Endothelial cell of umbilical vein (primary cell): ENCODE results near the gene PRKD1. TPM values are rescaled to one million over a fixed set of nuclear protein-coding genes. Genes with fewer than 3 reads are reported as not detected.

ENCODE experiments used
- BruUV-seq: library from RNA; stranded (reverse); fragments of 400-500 nt; replicated peaks from 2 replicates; lab custom pipeline; 2021; lab: Mats Ljungman, UMichigan
- CTCF ChIA-PET: fragments of 300-600, 350-600 bp; sonication (Branson Sonifier 250); formaldehyde crosslinking; loops from one replicate; lab custom pipeline; 2021; ENCODE audit warnings: antibody characterized with exemption, inconsistent platforms; lab: Charles Lee
- POLR2A ChIA-PET: fragments of 300-600, 350-600 bp; sonication (Branson Sonifier 250); formaldehyde crosslinking; loops from one replicate; lab custom pipeline; 2021; ENCODE audit warnings: antibody characterized with exemption, inconsistent platforms; lab: Charles Lee
- DNase-seq: peaks from one replicate; pipeline ENCODE4 v3.0.0-alpha.2; 2011; ENCODE audit warnings: low read depth, low spot score
- FAIRE-seq: peaks from 2 replicates; lab custom pipeline; 2011; peaks lifted over from hg19 to GRCh38; lab: Jason Lieb, UNC
- H2AFZ ChIP-seq: 2 replicates; pipeline ENCODE4 v1.6.0; 2012; ENCODE audit warnings: low read depth, low read length, control low read depth, inconsistent platforms
- H3K27ac ChIP-seq: 2 replicates; pipeline ENCODE4 v1.5.1; 2011; ENCODE audit warnings: low read depth, mild to moderate bottlenecking, control low read depth, low read length, moderate library complexity; ENCODE audit not compliant: insufficient read depth
- H3K27me3 ChIP-seq, 2 experiments: 2 replicates each; pipeline versions ENCODE4 v1.6.0 to v1.6.1; 2011; ENCODE audit warnings: low read length in 2 of 2, mixed read lengths in 1 of 2; ENCODE audit not compliant: control insufficient read depth in 2 of 2, insufficient read depth in 2 of 2
- H3K36me3 ChIP-seq, 2 experiments: 2 replicates in 1 of 2; 3 replicates in 1 of 2; pipeline ENCODE4 v1.5.1; 2011; ENCODE audit warnings: low read length in 2 of 2, mild to moderate bottlenecking in 1 of 2, moderate library complexity in 1 of 2; ENCODE audit not compliant: control insufficient read depth in 2 of 2, insufficient read depth in 2 of 2; ENCODE audit errors: extremely low read depth in 1 of 2
- H3K4me1 ChIP-seq: 3 replicates; pipeline ENCODE4 v1.5.1; 2011; ENCODE audit warnings: mild to moderate bottlenecking, low read length; ENCODE audit not compliant: control insufficient read depth, insufficient read depth; ENCODE audit errors: extremely low read depth
- H3K4me2 ChIP-seq: 2 replicates; pipeline ENCODE4 v1.6.1; 2011; ENCODE audit warnings: low read length, control low read depth, mixed read lengths; ENCODE audit not compliant: insufficient read depth
- H3K4me3 ChIP-seq, 3 experiments: fragments of 200-600 bp in 1 of 3; sonication (generic), shearing (Covaris generic) in 1 of 3; replicated peaks in 1 of 3; 2 replicates each; pipeline ENCODE4 v1.5.1; 2011 to 2016; ENCODE audit warnings: control low read depth in 3 of 3, low read length in 3 of 3, mild to moderate bottlenecking in 2 of 3, inconsistent platforms in 1 of 3, low read depth in 1 of 3, moderate library complexity in 1 of 3; ENCODE audit not compliant: insufficient read depth in 1 of 3
- H3K79me2 ChIP-seq: 2 replicates; pipeline ENCODE4 v1.6.0; 2012; ENCODE audit warnings: low read length, inconsistent platforms; ENCODE audit not compliant: control insufficient read depth, insufficient read depth
- H3K9ac ChIP-seq: replicated peaks from 2 replicates; pipeline ENCODE3; 2011; ENCODE audit warnings: low read length, control low read depth; ENCODE audit not compliant: insufficient read depth; ENCODE audit errors: extremely low read depth
- H3K9me1 ChIP-seq: replicated peaks from 3 replicates; pipeline ENCODE4 v1.6.0; 2011; ENCODE audit warnings: mild to moderate bottlenecking, low read length; ENCODE audit not compliant: control insufficient read depth, insufficient read depth; ENCODE audit errors: extremely low read depth
- H3K9me3 ChIP-seq: replicated peaks from 2 replicates; pipeline ENCODE4 v1.5.1; 2012; ENCODE audit warnings: low read length, inconsistent platforms; ENCODE audit not compliant: control insufficient read depth, insufficient read depth
- H4K20me1 ChIP-seq: replicated peaks from 2 replicates; pipeline ENCODE3; 2011; ENCODE audit warnings: mild to moderate bottlenecking, low read length; ENCODE audit not compliant: control insufficient read depth, insufficient read depth; ENCODE audit errors: extremely low read depth
- EZH2 ChIP-seq: IDR thresholded peaks from 2 replicates; pipeline ENCODE4 v1.6.1; 2012; ENCODE audit warnings: borderline replicate concordance, low read depth, mild to moderate bottlenecking, moderate library complexity, low read length, inconsistent platforms; ENCODE audit not compliant: severe bottlenecking
- FOS ChIP-seq: IDR thresholded peaks from 2 replicates; pipeline ENCODE4 v1.6.1; 2011; ENCODE audit warnings: mild to moderate bottlenecking, low read length, moderate library complexity, borderline replicate concordance; ENCODE audit not compliant: insufficient read depth
- GATA2 ChIP-seq: IDR thresholded peaks from 2 replicates; pipeline ENCODE4 v1.7.0; 2011; ENCODE audit warnings: low read depth, mild to moderate bottlenecking, moderate library complexity, mixed read lengths, low read length; ENCODE audit not compliant: insufficient read length, insufficient read depth
- JUN ChIP-seq: IDR thresholded peaks from 2 replicates; pipeline ENCODE4 v1.6.1; 2011; ENCODE audit warnings: borderline replicate concordance, low read depth; ENCODE audit not compliant: insufficient read length, insufficient read depth
- MYC ChIP-seq: IDR thresholded peaks from one replicate; pipeline ENCODE4 v1.6.1; 2011; ENCODE audit warnings: mild to moderate bottlenecking, low read depth, low read length
- POLR2A ChIP-seq: IDR thresholded peaks from 2 replicates; pipeline ENCODE4 v1.6.1; 2012; ENCODE audit warnings: low read depth, mild to moderate bottlenecking, control low read depth, low read length
- POLR2AphosphoS5 ChIP-seq: IDR thresholded peaks from 2 replicates; pipeline ENCODE4 v1.6.1; 2012; ENCODE audit warnings: low read depth, mild to moderate bottlenecking, control low read depth, low read length, moderate library complexity; ENCODE audit not compliant: insufficient read depth
- dilution Hi-C: fragments of 300-500 bp; cut with MboI; formaldehyde crosslinking; loops from one replicate; pipeline ENCODE4 v1.15.0; 2019; ENCODE audit warnings: low sequenced_read_pairs; ENCODE audit not compliant: extremely low pct_ligation_motif_present
- intact Hi-C: fragments of 100-400 bp; cut with micrococcal nuclease; formaldehyde crosslinking; loops from one replicate; pipeline ENCODE4 v1.10.0; 2022
- polyA plus RNA-seq, 4 experiments: library from polyadenylated mRNA; depleted of rRNA in 3 of 4; stranded (reverse) in 3 of 4; unstranded in 1 of 4; fragments of >200 nt; gene quantifications; 2 replicates each; pipeline versions ENCODE4 v1.2.1 to v1.2.3, GENCODE V29; 2011 to 2012; ENCODE audit warnings: missing spikeins in 1 of 4
- total RNA-seq: library from RNA; stranded (reverse); gene quantifications from 2 replicates; pipeline ENCODE4 v1.2.3, GENCODE V29; 2021
- TF ChIP-seq, protein P1 (sequence below), 2 donors: IDR thresholded peaks; 1 replicate in 1 of 2; 2 replicates in 1 of 2; pipeline ENCODE4 v1.5.1; 2011; ENCODE audit warnings: low read length in 2 of 2, mild to moderate bottlenecking in 2 of 2, moderate library complexity in 2 of 2, control low read depth in 1 of 2, inconsistent platforms in 1 of 2, low read depth in 1 of 2; ENCODE audit not compliant: insufficient read depth in 1 of 2; ENCODE audit errors: extremely low read depth in 1 of 2
- TF ChIP-seq, protein P2 (sequence below): IDR thresholded peaks from 2 replicates; pipeline ENCODE4 v1.6.1; 2011; ENCODE audit not compliant: insufficient read depth, insufficient read length

The PRKD1 gene
- total and polyA plus RNA-seq, 2 donors (not counting 3 experiments of a cell fraction or from before 2014, with no cell fraction given) = 3.9 to 10.9 TPM

DNA sequence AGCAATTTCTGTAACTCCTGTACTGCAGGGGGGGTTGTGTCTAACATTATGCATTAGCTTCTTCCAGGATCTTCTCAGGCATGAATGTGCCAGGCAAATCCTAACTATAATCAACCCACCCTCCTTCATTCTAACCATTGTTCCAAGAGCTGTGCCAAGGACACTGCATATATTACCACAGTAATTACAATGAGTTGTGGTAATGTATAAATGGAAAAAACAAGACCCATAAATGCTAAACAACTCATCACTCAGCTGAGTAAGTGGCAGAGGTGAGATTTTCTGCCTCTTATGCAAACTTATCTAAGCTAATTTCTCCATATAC lies 80.6 kb downstream of the PRKD1 start:
- intact Hi-C loops = no loop called here
- TF ChIP-seq MYC (no peak), EZH2 (no peak), POLR2AphosphoS5 (no peak), FOS (no peak), POLR2A (no peak), GATA2 (no peak), JUN (no peak)
- TF ChIP-seq, protein P1, sequence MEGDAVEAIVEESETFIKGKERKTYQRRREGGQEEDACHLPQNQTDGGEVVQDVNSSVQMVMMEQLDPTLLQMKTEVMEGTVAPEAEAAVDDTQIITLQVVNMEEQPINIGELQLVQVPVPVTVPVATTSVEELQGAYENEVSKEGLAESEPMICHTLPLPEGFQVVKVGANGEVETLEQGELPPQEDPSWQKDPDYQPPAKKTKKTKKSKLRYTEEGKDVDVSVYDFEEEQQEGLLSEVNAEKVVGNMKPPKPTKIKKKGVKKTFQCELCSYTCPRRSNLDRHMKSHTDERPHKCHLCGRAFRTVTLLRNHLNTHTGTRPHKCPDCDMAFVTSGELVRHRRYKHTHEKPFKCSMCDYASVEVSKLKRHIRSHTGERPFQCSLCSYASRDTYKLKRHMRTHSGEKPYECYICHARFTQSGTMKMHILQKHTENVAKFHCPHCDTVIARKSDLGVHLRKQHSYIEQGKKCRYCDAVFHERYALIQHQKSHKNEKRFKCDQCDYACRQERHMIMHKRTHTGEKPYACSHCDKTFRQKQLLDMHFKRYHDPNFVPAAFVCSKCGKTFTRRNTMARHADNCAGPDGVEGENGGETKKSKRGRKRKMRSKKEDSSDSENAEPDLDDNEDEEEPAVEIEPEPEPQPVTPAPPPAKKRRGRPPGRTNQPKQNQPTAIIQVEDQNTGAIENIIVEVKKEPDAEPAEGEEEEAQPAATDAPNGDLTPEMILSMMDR (IDR thresholded peaks at IDR 0.05; ENCODE audit: extremely low read depth in 1 of 2, insufficient read depth in 1 of 2, low read depth in 1 of 2, low read length in 2 of 2) = no peak
- TF ChIP-seq, protein P2, sequence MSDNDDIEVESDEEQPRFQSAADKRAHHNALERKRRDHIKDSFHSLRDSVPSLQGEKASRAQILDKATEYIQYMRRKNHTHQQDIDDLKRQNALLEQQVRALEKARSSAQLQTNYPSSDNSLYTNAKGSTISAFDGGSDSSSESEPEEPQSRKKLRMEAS = no peak
- no peak overlapping the region for H3K4me2 ChIP-seq
- no peaks in the 10 kb centered on the region for H3K9me1 ChIP-seq
- H2AFZ ChIP-seq = no peak overlapping the region
- no peaks in the 10 kb centered on the region for H3K9me3 ChIP-seq
- H3K27ac ChIP-seq = no peak overlapping the region
- POLR2A ChIA-PET = no interaction called here
- no peak overlapping the region for H3K9ac ChIP-seq
- no peak for DNase-seq
- H3K27me3 ChIP-seq = no peaks in the 10 kb centered on the region
- CTCF ChIA-PET = no interaction called here
- no peaks in the 10 kb centered on the region for H4K20me1 ChIP-seq
- no peaks in the 10 kb centered on the region for H3K4me1 ChIP-seq
- no peaks in the 10 kb centered on the region for H3K79me2 ChIP-seq
- no peak for FAIRE-seq
- dilution Hi-C loops = no loop called here
- no peaks in the 10 kb centered on the region for H3K36me3 ChIP-seq
- H3K4me3 ChIP-seq = no peak overlapping the region
- BruUV-seq = no TSS peak
